Kidney (tissue), 14 donors: ENCODE data around the gene PAX3. TPM values are rescaled to one million over a fixed set of nuclear protein-coding genes. Genes with fewer than 3 reads are reported as not detected.
A peak's percentile ranks its signal among the peaks of the same experiment; 100 is the strongest.

Source experiments
- DNase-seq, 5 donors: peaks; one replicate each; pipeline ENCODE4 v3.0.0-alpha.2; 2013 to 2020
- FAIRE-seq: peaks from 2 replicates; lab custom pipeline; 2012; peaks lifted over from hg19 to GRCh38; lab: Jason Lieb, UNC
- H3K27ac ChIP-seq, 2 donors: one replicate each; pipeline ENCODE4 v1.7.0; 2013; ENCODE audit warnings: low read depth in 2 of 2, low read length in 2 of 2, inconsistent platforms in 1 of 2
- H3K27me3 ChIP-seq: one replicate; pipeline ENCODE4 v1.7.1; 2013; ENCODE audit warnings: low read length, inconsistent platforms; ENCODE audit not compliant: control insufficient read depth, insufficient read depth
- H3K36me3 ChIP-seq, 3 donors: one replicate each; pipeline versions ENCODE4 v1.7.0 to v1.7.1; 2013; ENCODE audit warnings: low read length in 3 of 3, control low read depth in 1 of 3, inconsistent platforms in 1 of 3; ENCODE audit not compliant: insufficient read depth in 3 of 3, control insufficient read depth in 2 of 3
- H3K4me1 ChIP-seq, 3 donors: one replicate each; pipeline versions ENCODE4 v1.7.0 to v1.7.1; 2013; ENCODE audit warnings: low read length in 3 of 3, inconsistent platforms in 1 of 3, low read depth in 1 of 3; ENCODE audit not compliant: control insufficient read depth in 2 of 3, insufficient read depth in 2 of 3
- H3K4me3 ChIP-seq, 3 donors: one replicate each; pipeline versions ENCODE4 v1.7.0 to v1.8.1; 2013; ENCODE audit warnings: low read length in 3 of 3, control low read depth in 1 of 3, inconsistent platforms in 1 of 3
- H3K9ac ChIP-seq, 3 donors: one replicate each; pipeline versions ENCODE4 v1.7.0 to v1.7.1; 2013; ENCODE audit warnings: low read length in 3 of 3, control low read depth in 1 of 3, inconsistent platforms in 1 of 3
- H3K9me3 ChIP-seq, 3 donors: one replicate each; pipeline versions ENCODE4 v1.7.0 to v1.7.1; 2013; ENCODE audit warnings: low read length in 3 of 3, control low read depth in 1 of 3, inconsistent platforms in 1 of 3; ENCODE audit not compliant: control insufficient read depth in 2 of 3, insufficient read depth in 1 of 3
- intact Hi-C: fragments of 100-400 bp; cut with DNase I; formaldehyde crosslinking; loops from one replicate; pipeline ENCODE4 v1.11.1; 2022
- polyA plus RNA-seq: library from polyadenylated mRNA; stranded (reverse); fragments of 350-450 nt; fragmentation: Illumina TruSeq; extraction: RNeasy Lipid Tissue Mini Kit (QIAGEN cat#74804); gene quantifications from one replicate; pipeline ENCODE4 v1.2.3, GENCODE V29; 2014; ENCODE audit warnings: low read depth, low replicate concordance; ENCODE audit not compliant: insufficient read depth
- total RNA-seq: library from RNA; stranded (reverse); fragmentation: NEBNext Ultra II Directional; extraction: Animal tissue kit (Norgen Biotek cat#: 25700); gene quantifications from one replicate; pipeline ENCODE4 v1.2.1, GENCODE V29; 2021
- TF ChIP-seq, protein P1 (sequence below): IDR thresholded peaks from 3 replicates; pipeline ENCODE4 v1.5.1; 2012; ENCODE audit warnings: mild to moderate bottlenecking, moderate library complexity, borderline replicate concordance; ENCODE audit not compliant: insufficient read depth; ENCODE audit errors: extremely low read depth
- donor health status: control.
- donor health status: control.
- donor health status: control.
- donor health status: control.
- donor health status: control.
- donor health status: DM: yes; HTN: yes; CAD: no.
- donor health status: Normal renal cell carcinoma (clear cell type).

Gene PAX3
- total and polyA plus RNA-seq, 2 donors from 2014 or later: not detected

- no peak overlapping the region for H3K27ac ChIP-seq
- H3K4me1 ChIP-seq: peaks cover 0 to 3% (median 0%) of the 10 kb centered on the region in 3 donors
- H3K36me3 ChIP-seq: no peaks in the 10 kb centered on the region
- peaks cover 34% of the 10 kb centered on the region for H3K27me3 ChIP-seq
- H3K4me3 ChIP-seq: peak overlapping the region; percentile 67 to 75 (median 74)
- FAIRE-seq (no peak), DNase-seq (peak; percentile 82 to 90 (median 87))
- H3K9me3 ChIP-seq: no peaks in the 10 kb centered on the region
- TF ChIP-seq, protein P1, sequence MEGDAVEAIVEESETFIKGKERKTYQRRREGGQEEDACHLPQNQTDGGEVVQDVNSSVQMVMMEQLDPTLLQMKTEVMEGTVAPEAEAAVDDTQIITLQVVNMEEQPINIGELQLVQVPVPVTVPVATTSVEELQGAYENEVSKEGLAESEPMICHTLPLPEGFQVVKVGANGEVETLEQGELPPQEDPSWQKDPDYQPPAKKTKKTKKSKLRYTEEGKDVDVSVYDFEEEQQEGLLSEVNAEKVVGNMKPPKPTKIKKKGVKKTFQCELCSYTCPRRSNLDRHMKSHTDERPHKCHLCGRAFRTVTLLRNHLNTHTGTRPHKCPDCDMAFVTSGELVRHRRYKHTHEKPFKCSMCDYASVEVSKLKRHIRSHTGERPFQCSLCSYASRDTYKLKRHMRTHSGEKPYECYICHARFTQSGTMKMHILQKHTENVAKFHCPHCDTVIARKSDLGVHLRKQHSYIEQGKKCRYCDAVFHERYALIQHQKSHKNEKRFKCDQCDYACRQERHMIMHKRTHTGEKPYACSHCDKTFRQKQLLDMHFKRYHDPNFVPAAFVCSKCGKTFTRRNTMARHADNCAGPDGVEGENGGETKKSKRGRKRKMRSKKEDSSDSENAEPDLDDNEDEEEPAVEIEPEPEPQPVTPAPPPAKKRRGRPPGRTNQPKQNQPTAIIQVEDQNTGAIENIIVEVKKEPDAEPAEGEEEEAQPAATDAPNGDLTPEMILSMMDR: peak; percentile 60
- H3K9ac ChIP-seq: peak overlapping the region in 1 of 3 donors; percentile 39
- intact Hi-C loops: no loop called here
These were observed 19.4 kb upstream of the PAX3 start for GRCh38 chr2:222318026-222318711.

- TF ChIP-seq, protein P1: no peak
- FAIRE-seq: no peak
- no peak overlapping the region for H3K4me3 ChIP-seq
- no peak for DNase-seq
- H3K27ac ChIP-seq: no peak overlapping the region
- intact Hi-C loops: no loop called here
- H3K9me3 ChIP-seq: no peaks in the 10 kb centered on the region
- H3K36me3 ChIP-seq: no peaks in the 10 kb centered on the region
- H3K27me3 ChIP-seq: peaks cover 54% of the 10 kb centered on the region
- peaks cover 0 to 3% (median 0%) of the 10 kb centered on the region in 3 donors for H3K4me1 ChIP-seq
- no peak overlapping the region for H3K9ac ChIP-seq
These were observed 16.8 kb upstream of the PAX3 start for GRCh38 chr2:222315443-222316121.

DNA sequence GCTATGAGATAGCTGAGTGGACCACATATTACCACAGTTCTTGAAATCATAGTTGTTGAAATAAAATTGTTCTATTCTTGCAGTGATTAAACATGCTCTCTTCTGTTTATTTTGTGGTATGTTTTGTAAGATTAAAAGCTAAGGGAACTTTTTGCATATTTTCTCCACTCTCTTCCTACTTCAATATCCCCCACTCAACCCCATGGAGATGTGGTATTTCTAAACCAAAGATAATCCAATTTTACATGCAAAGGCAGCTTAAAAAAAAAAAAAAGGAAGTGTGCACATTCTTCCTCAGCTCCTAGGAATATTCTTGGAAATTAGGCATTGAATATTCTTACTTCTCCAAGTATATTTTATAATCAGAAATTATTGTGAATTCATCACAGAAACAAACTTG, 15.0 kb upstream of the PAX3 start:
- Histone ChIP-seq H3K9me3 (no peaks in the 10 kb centered on the region), H3K4me3 (no peak overlapping the region), H3K27me3 (peaks cover 72% of the 10 kb centered on the region), H3K4me1 (peaks cover 0 to 3% (median 0%) of the 10 kb centered on the region in 3 donors), H3K9ac (no peak overlapping the region), H3K27ac (no peak overlapping the region), H3K36me3 (no peaks in the 10 kb centered on the region)
- DNase-seq: no peak
- FAIRE-seq: no peak
- intact Hi-C loops: no loop called here
- TF ChIP-seq, protein P1: no peak
